Brain microvascular endothelial cell (primary cell): Measurements from ENCODE around the gene PANK1.

Source experiments
- DNase-seq: peaks from one replicate; pipeline ENCODE4 v3.0.0-alpha.2; 2020
- H3K27ac ChIP-seq: fragments of 250-450 bp; sonication (Bioruptor Pico); 2 replicates; pipeline ENCODE4 v1.5.1; 2020; ENCODE audit warnings: mild to moderate bottlenecking, moderate library complexity
- H3K27me3 ChIP-seq: fragments of 250-450 bp; sonication (Bioruptor Pico); replicated peaks from 2 replicates; pipeline ENCODE4 v1.5.1; 2020; ENCODE audit warnings: mild to moderate bottlenecking
- H3K36me3 ChIP-seq: fragments of 250-450 bp; sonication (Bioruptor Pico); replicated peaks from 2 replicates; pipeline ENCODE4 v1.5.1; 2020; ENCODE audit warnings: mild to moderate bottlenecking
- H3K4me3 ChIP-seq: 2 replicates; pipeline ENCODE4 v1.5.1; 2011; ENCODE audit warnings: low read depth, mild to moderate bottlenecking, control low read depth, low read length, moderate library complexity
- CTCF ChIP-seq: IDR thresholded peaks from 2 replicates; pipeline ENCODE4 v1.5.1; 2011; ENCODE audit warnings: low read depth, mild to moderate bottlenecking, moderate library complexity, low read length, control low read depth, inconsistent platforms; ENCODE audit errors: missing control alignments
- in situ Hi-C: cut with HindIII; loops from 2 replicates; pipeline ENCODE4 v1.10.0; 2017; ENCODE audit warnings: low sequenced_read_pairs, low pct_ligation_motif_present

PANK1 gene

DNA sequence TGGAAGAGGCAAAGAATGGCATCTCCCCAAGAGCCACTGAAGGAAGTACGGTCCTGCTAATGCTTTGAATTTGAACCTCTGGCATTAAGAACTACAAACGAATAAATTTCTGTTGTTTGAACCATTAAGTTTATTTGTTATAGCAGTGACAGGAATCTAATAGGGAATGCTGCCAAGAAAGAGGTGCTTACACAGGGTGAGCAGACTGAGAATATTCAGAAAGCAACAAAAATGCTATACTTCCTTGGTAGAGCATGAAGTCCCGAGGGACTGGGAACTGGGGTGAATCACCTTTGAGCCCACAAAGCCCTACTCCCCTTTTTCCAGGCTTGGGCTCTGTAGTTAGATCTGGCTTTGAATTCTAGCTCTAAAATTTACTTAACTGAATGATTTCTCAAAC is 45.0 kb downstream of the PANK1 start:
- no peak for DNase-seq
- H3K27me3 ChIP-seq = no peaks in the 10 kb centered on the region
- TF ChIP-seq CTCF = no peak
- in situ Hi-C loops = no loop called here
- no peak overlapping the region for H3K4me3 ChIP-seq
- no peaks in the 10 kb centered on the region for H3K36me3 ChIP-seq
- no peak overlapping the region for H3K27ac ChIP-seq

DNA sequence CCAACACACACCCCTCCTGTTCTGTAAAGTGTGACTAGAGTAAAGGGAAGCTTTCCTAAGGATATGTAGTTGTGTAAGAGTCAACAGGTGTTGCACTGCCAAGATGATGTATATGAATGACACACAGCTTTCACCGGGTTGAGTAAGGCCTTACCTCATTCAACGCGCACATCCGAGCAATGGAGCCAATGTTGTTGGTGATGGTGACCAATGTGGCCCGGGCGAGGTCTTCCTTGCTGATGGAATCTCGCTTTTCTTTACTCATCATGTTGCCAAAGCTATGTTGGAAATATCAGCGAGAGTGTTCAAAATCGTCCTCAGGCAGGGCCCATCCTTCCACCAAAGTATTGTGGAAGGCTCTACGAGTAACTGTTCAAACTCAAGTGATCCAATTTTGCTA is 52.0 kb downstream of the PANK1 start:
- Histone ChIP-seq H3K27me3 (no peaks in the 10 kb centered on the region), H3K27ac (no peak overlapping the region), H3K4me3 (no peak overlapping the region), H3K36me3 (no peaks in the 10 kb centered on the region)
- TF ChIP-seq CTCF = no peak
- in situ Hi-C loops = no loop called here
- no peak for DNase-seq

DNA sequence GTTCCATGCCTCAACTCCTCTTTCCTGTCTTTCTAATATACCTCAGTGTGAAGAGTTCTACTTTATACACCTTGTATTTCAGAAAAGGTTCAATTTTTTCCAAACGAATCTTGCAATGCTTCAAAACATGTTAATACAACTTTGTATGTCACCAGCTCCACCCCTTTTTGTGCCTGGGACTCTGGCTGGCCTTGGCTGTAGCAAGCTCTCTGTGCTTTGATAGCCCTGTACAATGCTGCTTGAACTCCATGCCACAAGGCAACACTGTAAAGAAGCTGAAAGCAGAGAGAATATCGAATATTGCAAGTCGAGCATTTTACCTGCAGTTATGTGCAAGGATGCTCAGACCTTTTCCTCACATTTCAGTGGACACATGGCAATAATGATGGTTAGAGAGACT is 52.5 kb downstream of the PANK1 start:
- no peak overlapping the region for H3K27ac ChIP-seq
- DNase-seq = no peak
- TF ChIP-seq CTCF = no peak
- no peaks in the 10 kb centered on the region for H3K27me3 ChIP-seq
- no peak overlapping the region for H3K4me3 ChIP-seq
- no peaks in the 10 kb centered on the region for H3K36me3 ChIP-seq
- in situ Hi-C loops = no loop called here

GRCh38 chr10:89591796-89592271 is 53.2 kb downstream of the PANK1 start:
- H3K27me3 ChIP-seq = no peaks in the 10 kb centered on the region
- in situ Hi-C loops = no loop called here
- TF ChIP-seq CTCF = no peak
- H3K4me3 ChIP-seq = no peak overlapping the region
- peak overlapping the region; percentile 47 for H3K27ac ChIP-seq
- no peaks in the 10 kb centered on the region for H3K36me3 ChIP-seq
- peak; percentile 23 for DNase-seq

DNA sequence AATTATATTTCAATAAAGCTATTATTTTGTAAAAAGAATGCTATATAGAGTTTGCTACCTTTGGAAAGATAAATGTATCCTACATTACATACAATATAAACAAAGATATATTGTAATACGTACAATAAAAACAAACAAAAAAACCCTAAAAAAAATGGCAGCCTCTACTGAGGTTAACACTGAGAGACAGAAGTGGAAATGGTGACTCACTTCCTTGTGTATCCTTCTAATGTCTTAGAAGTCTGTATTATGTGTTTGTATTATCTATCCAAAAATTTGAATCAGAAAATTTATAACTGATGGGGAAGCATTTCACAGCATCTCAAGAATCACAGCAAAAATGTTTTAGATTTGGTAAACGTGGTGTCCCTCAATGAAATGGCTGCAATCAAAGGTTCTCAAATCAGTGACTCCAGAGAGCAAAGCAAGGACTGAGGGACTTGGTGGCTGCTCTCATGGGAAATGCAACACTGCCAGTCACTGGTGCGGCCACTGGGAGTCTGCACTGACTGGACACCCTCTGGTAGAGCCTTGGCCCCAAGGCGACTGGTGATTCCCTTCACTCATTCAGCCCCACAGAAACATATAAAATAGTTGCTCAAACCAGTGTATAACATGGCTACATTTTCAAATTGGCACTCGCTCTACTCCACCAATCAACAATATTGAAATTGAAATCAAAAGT is 53.8 kb downstream of the PANK1 start:
- H3K27me3 ChIP-seq = no peaks in the 10 kb centered on the region
- TF ChIP-seq CTCF = no peak
- peak overlapping the region; percentile 47 for H3K27ac ChIP-seq
- DNase-seq = peak; percentile 18
- no peak overlapping the region for H3K4me3 ChIP-seq
- no peaks in the 10 kb centered on the region for H3K36me3 ChIP-seq
- in situ Hi-C loops = no loop called here

DNA sequence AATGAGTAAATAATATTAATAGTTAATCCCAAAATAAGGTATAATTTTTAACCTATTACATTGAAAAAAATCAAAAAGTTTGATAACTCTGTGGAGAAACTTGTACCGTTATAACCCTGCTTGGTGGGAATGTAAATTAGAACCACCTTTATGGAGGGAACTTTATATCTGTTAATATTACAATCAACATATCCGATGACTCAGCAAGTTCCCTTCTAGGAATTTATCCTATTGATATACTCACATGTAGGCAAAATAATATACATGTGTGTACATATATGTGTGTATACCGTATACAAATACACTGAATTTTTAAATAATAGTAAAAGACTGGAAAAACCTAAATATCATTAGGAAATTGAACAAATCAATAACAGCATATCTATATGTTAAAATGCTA is 54.7 kb downstream of the PANK1 start:
- H3K36me3 ChIP-seq = no peaks in the 10 kb centered on the region
- no peaks in the 10 kb centered on the region for H3K27me3 ChIP-seq
- no peak overlapping the region for H3K27ac ChIP-seq
- no peak overlapping the region for H3K4me3 ChIP-seq
- TF ChIP-seq CTCF = no peak
- no peak for DNase-seq
- in situ Hi-C loops = no loop called here
